ENCODE results near the gene NHLRC4. TPM values are rescaled to one million over a fixed set of nuclear protein-coding genes. Genes with fewer than 3 reads are reported as not detected.

The NHLRC4 gene
- total RNA-seq, 1 donor from 2014 or later: 0.35 TPM

DNA sequence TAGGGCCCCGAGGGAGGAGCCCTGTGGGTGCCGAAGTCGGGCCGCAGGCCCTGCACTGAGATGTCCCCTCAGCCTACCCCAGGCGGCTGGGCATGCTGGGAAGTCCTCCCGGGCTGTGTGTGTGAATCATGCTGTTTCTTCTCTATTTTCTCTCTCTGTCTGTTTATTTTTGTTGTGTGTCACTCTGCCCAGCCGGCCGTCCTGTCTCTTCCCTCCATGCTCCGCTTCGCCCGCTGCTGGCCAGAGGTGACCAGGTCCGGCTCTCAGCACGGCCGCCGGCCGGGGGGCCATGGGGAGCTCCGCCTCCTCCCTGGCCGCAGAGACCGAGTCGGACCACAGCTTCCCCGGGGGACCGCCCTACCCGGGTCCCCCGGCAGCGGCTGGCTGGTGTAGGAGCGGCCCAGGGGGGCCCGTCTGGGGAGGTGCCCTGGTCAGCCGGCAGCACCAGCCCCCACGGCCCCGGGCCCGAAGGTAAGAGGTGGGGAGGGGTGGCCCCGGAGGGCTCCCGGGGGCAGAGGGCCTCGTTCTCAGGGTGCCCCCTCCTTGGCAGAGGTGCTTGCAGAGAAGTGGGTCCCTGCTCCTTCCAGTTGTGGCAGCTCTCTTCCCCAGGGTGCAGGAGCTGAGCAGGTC is 26.8 kb upstream of the NHLRC4 start:
- DNase-seq (ENCODE audit: low read depth): no peak
- no peak overlapping the region for H3K4me3 ChIP-seq (ENCODE audit: low read depth, low read length)
- TF ChIP-seq, protein P1, sequence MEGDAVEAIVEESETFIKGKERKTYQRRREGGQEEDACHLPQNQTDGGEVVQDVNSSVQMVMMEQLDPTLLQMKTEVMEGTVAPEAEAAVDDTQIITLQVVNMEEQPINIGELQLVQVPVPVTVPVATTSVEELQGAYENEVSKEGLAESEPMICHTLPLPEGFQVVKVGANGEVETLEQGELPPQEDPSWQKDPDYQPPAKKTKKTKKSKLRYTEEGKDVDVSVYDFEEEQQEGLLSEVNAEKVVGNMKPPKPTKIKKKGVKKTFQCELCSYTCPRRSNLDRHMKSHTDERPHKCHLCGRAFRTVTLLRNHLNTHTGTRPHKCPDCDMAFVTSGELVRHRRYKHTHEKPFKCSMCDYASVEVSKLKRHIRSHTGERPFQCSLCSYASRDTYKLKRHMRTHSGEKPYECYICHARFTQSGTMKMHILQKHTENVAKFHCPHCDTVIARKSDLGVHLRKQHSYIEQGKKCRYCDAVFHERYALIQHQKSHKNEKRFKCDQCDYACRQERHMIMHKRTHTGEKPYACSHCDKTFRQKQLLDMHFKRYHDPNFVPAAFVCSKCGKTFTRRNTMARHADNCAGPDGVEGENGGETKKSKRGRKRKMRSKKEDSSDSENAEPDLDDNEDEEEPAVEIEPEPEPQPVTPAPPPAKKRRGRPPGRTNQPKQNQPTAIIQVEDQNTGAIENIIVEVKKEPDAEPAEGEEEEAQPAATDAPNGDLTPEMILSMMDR (conservative IDR thresholded peaks at IDR 0.05; ENCODE audit: low read depth, low read length): no peak

DNA sequence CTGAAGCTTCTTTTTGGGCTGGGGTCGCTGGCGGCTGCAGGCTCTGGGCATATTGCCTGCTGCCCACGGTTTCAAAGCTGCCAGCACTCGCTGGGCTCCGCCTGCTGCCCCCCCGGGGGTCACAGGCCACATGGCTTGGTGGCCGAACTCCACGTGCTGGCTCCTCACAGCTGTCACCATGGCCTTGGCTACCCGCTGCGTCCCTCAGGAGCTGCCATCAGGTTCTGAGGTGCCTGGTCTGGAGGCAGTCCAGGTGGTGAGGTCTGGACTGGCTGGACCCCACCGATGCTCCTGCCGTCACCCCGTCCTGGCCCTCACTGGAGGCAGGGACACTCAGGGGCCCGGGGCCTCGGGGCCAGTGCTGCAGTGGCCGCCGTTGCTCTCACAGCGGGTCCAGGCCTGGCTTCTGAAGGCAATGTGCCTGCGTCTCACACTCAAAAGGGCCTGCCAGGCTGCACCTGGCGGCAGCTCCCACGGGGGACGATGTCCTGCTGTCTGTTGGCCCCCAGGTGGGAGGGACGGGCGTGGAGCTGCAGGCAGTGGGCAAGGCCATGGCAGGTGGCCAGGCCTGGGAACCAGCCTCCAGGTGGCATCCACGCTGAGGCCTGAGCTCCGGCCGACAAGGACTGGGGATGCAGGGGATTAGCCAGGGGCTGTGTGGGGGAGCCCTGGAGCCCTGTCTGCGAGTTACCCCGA is 26.0 kb upstream of the NHLRC4 start:
- TF ChIP-seq, protein P1 (conservative IDR thresholded peaks at IDR 0.05; ENCODE audit: low read depth, low read length): no peak
- no peak overlapping the region for H3K4me3 ChIP-seq (ENCODE audit: low read depth, low read length)
- DNase-seq (ENCODE audit: low read depth): no peak

DNA sequence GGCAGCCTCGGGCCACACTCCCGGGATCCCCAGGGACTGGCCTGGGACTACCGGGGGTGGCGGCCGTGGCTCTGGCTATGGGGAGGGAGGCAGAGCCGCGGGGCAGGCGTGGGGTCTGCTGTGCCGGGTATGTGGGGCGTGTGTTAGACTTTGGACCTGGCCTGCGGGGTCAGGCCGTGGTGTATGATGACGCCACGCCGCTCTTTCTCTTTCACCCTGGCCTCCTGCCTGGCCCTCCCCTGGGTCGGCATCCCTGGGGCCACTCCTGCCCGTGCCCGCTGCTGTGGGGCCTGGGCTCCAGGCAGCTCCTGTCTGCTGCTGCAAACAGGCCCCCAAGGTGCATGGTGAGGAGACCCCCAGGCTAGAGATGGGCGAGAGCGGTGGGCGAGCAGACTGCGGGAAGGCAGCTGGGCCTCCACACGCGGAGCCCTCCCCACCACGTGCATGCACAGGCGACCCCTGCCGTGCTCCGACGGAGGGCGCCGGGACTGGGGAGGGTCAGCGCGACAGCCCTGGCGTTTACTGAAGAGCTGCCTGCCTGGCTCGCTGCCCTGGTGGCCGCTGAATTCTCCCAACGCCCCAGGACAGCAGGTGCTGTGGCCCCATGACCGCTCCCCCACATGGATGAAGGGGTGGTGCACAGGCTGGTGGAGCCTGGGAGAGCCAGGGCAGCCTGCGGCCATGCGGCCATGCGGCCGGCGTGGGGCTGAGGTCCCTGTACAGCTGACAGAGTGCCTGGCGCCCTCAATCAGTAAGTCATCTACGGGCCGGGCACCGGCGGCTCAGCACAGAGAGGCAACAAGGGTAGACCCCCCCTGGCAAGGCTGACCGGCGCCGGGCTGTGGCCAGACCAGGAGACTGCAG is 23.3 kb upstream of the NHLRC4 start:
- DNase-seq (ENCODE audit: low read depth): no peak
- no peak overlapping the region for H3K4me3 ChIP-seq (ENCODE audit: low read depth, low read length)
- TF ChIP-seq, protein P1 (conservative IDR thresholded peaks at IDR 0.05; ENCODE audit: low read depth, low read length): no peak

DNA sequence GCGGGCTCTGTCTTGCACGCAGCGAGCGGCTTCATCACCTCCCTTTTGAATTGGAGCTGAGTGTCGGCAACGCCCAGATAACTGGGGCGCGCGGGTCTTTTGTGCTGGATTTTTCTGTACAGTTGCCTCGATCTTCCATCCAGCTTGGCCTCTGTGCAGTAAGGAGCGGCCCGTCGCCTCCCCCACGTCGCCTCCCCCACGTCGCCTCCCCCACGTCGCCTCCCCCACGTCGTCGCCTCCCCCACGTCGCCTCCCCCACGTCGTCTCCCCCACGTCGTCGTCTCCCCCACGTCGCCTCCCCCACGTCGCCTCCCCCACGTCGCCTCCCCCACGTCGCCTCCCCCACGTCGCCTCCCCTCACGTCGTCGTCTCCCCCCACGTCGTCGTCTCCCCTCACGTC is 22.3 kb upstream of the NHLRC4 start:
- no peak overlapping the region for H3K4me3 ChIP-seq (ENCODE audit: low read depth, low read length)
- TF ChIP-seq, protein P1 (conservative IDR thresholded peaks at IDR 0.05; ENCODE audit: low read depth, low read length): no peak
- no peak for DNase-seq (ENCODE audit: low read depth)

DNA sequence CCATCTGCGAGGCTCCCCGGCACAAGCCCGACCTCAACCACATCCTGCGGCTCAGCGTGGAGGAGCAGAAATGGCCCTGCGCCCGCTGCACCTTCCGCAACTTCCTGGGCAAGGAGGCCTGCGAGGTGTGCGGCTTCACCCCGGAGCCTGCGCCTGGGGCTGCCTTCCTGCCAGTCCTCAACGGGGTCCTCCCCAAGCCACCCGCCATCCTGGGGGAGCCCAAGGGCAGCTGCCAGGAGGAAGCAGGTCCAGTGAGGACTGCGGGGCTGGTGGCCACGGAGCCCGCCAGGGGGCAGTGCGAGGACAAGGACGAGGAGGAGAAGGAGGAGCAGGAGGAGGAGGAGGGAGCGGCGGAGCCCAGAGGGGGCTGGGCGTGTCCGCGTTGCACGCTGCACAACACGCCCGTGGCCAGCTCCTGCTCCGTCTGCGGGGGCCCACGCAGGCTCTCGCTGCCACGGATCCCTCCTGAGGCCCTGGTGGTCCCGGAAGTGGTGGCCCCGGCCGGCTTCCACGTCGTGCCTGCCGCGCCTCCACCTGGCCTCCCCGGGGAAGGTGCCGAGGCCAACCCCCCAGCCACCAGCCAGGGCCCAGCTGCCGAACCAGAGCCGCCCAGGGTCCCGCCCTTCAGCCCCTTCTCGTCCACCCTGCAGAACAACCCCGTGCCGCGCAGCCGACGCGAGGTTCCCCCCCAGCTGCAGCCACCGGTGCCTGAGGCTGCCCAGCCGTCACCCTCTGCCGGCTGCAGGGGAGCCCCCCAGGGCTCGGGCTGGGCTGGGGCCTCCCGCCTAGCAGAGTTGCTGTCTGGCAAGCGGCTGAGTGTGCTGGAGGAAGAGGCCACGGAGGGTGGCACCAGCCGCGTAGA is 19.7 kb upstream of the NHLRC4 start:
- no peak overlapping the region for H3K4me3 ChIP-seq (ENCODE audit: low read depth, low read length)
- TF ChIP-seq, protein P1 (conservative IDR thresholded peaks at IDR 0.05; ENCODE audit: low read depth, low read length): peak; percentile 36
- no peak for DNase-seq (ENCODE audit: low read depth)

DNA sequence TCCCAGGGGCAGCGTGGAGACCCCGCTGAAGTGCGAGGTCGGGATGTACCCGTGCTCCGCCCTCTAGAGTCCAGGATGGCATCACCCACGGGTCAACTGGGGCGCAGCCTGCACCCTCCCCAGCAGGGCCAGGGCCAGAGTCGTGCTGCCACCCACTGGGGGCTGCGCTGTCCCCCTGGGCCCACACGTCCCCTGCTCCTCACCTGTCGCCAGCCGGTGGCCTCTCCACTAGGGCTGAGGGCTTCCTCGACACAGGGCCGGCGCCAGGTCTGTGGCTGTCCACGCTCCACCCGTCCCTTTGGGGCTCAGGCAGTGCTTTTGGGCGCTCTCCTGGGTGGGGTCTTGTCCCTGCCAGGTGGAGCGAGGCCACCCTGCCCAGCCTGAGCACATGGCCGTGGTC is 18.2 kb upstream of the NHLRC4 start:
- TF ChIP-seq, protein P1 (conservative IDR thresholded peaks at IDR 0.05; ENCODE audit: low read depth, low read length): no peak
- no peak overlapping the region for H3K4me3 ChIP-seq (ENCODE audit: low read depth, low read length)
- DNase-seq (ENCODE audit: low read depth): no peak

Data from epithelial cell of proximal tubule (primary cell).